Measurements from ENCODE around the gene COPS6. TPM values are rescaled to one million over a fixed set of nuclear protein-coding genes. Genes with fewer than 3 reads are reported as not detected.

The COPS6 gene
- total RNA-seq, 4 donors from 2014 or later: 32.5 to 71.5 (median 39.9) TPM

- no peak overlapping the region for H3K4me3 ChIP-seq (replicated peaks in 1 of 3)
- H3K36me3 ChIP-seq: peaks cover 14 to 35% of the 10 kb centered on the region in 2 donors
- DNase-seq: no peak
- intact Hi-C loops (cut with DNase I): no loop called here
- H3K27ac ChIP-seq: no peak overlapping the region
- H3K4me1 ChIP-seq: peaks cover 7% of the 10 kb centered on the region in 2 donors
- H3K27me3 ChIP-seq: no peaks in the 10 kb centered on the region
- TF ChIP-seq POLR2A (IDR thresholded peaks at IDR 0.05): no peak
- no peak for TF ChIP-seq CTCF (IDR thresholded peaks at IDR 0.05)
- H3K9me3 ChIP-seq: no peaks in the 10 kb centered on the region
- WGBS, 2 donors: 97 to 100% methylated on average over 4 of the region's 4 CpGs
These were observed 16.8 kb downstream of the COPS6 start for GRCh38 chr7:100105534-100105933.

DNA sequence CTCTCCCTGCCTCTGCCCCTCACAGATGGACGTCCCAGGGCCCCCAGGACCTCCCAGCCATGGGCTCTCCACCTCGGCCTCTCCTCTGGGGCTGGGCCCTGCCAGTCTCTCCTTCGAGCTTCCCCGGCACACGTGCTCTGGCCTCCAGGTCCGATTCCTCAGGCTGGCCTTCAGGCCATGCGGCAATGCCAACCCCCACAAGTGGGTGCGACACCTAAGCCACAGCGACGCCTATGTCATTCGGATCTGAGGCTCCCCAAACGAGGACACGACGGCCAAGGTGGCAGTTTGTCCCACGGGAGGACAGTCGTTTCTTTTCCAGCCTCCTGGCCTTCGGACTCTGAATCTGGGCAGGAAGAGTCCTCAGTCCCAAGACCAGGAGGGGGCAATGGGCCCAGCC lies 17.9 kb downstream of the COPS6 start:
- no peak overlapping the region for H3K4me3 ChIP-seq (replicated peaks in 1 of 3)
- H3K27ac ChIP-seq: no peak overlapping the region
- peaks cover 22 to 38% of the 10 kb centered on the region in 2 donors for H3K36me3 ChIP-seq
- 86 to 89% methylated on average over 16 to 17 of the region's 17 CpGs for whole genome bisulfite sequencing, 2 donors
- intact Hi-C loops (cut with DNase I): no loop called here
- H3K27me3 ChIP-seq: no peaks in the 10 kb centered on the region
- DNase-seq: no peak
- peaks cover 4 to 7% of the 10 kb centered on the region in 2 donors for H3K4me1 ChIP-seq
- TF ChIP-seq POLR2A (IDR thresholded peaks at IDR 0.05): no peak
- no peak for TF ChIP-seq CTCF (IDR thresholded peaks at IDR 0.05)
- H3K9me3 ChIP-seq: no peaks in the 10 kb centered on the region

- Histone ChIP-seq H3K4me1 (peaks cover 4 to 5% of the 10 kb centered on the region in 2 donors), H3K27ac (no peak overlapping the region), H3K9me3 (no peaks in the 10 kb centered on the region), H3K4me3 (replicated peaks in 1 of 3) (no peak overlapping the region), H3K36me3 (peaks cover 27 to 44% of the 10 kb centered on the region in 2 donors), H3K27me3 (no peaks in the 10 kb centered on the region)
- intact Hi-C loops (cut with DNase I): no loop called here
- no peak for DNase-seq
- no peak for TF ChIP-seq POLR2A (IDR thresholded peaks at IDR 0.05)
- TF ChIP-seq CTCF (IDR thresholded peaks at IDR 0.05): no peak
- 87 to 90% methylated on average over 15 to 25 of the region's 25 CpGs for WGBS, 2 donors
These were observed 18.5 kb downstream of the COPS6 start for GRCh38 chr7:100107125-100107737.

- no peak overlapping the region for H3K4me3 ChIP-seq (replicated peaks in 1 of 3)
- H3K27me3 ChIP-seq: no peaks in the 10 kb centered on the region
- H3K4me1 ChIP-seq: no peaks in the 10 kb centered on the region
- H3K9me3 ChIP-seq: no peaks in the 10 kb centered on the region
- peaks cover 27 to 50% of the 10 kb centered on the region in 2 donors for H3K36me3 ChIP-seq
- no peak overlapping the region for H3K27ac ChIP-seq
- TF ChIP-seq POLR2A (IDR thresholded peaks at IDR 0.05) (no peak), CTCF (IDR thresholded peaks at IDR 0.05) (no peak)
- WGBS, 2 donors: 85 to 91% methylated on average over 11 of the region's 11 CpGs
- intact Hi-C loops (cut with DNase I): no loop called here
- DNase-seq: no peak
These were observed 19.1 kb downstream of the COPS6 start for GRCh38 chr7:100107890-100108289.

GRCh38 chr7:100109521-100110163 lies 20.9 kb downstream of the COPS6 start:
- intact Hi-C loops (cut with DNase I): no loop called here
- DNase-seq: no peak
- WGBS, 2 donors: 89 to 90% methylated on average over 12 of the region's 12 CpGs
- TF ChIP-seq POLR2A (IDR thresholded peaks at IDR 0.05): no peak
- TF ChIP-seq CTCF (IDR thresholded peaks at IDR 0.05): no peak
- Histone ChIP-seq H3K27ac (no peak overlapping the region), H3K4me3 (replicated peaks in 1 of 3) (no peak overlapping the region), H3K9me3 (no peaks in the 10 kb centered on the region), H3K27me3 (no peaks in the 10 kb centered on the region), H3K36me3 (peaks cover 27 to 45% of the 10 kb centered on the region in 2 donors), H3K4me1 (no peaks in the 10 kb centered on the region)

All from thyroid gland (tissue), 4 donors.